OCI-LY3 (cell line): ENCODE data around the gene TIMM10.

Experiments used
- H2AFZ ChIP-seq: fragments of 200-600, 300-600 bp; shearing (Covaris generic); 2 replicates; pipeline ENCODE4 v1.6.0; 2014; ENCODE audit warnings: antibody characterized with exemption, low read depth, low read length
- H3K27ac ChIP-seq: fragments of 200-600, 300-600 bp; sonication (generic); 2 replicates; pipeline ENCODE4 v1.5.1; 2014; ENCODE audit warnings: mild to moderate bottlenecking, low read length, moderate library complexity, mixed read lengths
- H3K27me3 ChIP-seq: fragments of 200-600, 300-600 bp; sonication (generic); 2 replicates; pipeline ENCODE4 v1.6.1; 2014; ENCODE audit warnings: low read depth, low read length, mixed read lengths
- H3K36me3 ChIP-seq: fragments of 200-600, 300-600 bp; sonication (generic); replicated peaks from 2 replicates; pipeline ENCODE3; 2014; ENCODE audit warnings: low read depth, low read length, mixed read lengths
- H3K4me1 ChIP-seq: fragments of 300-600, 200-600 bp; sonication (generic); 2 replicates; pipeline ENCODE4 v1.6.1; 2014; ENCODE audit warnings: low read length, mixed read lengths
- H3K4me2 ChIP-seq: fragments of 200-600, 300-600 bp; sonication (generic); 2 replicates; pipeline ENCODE4 v1.6.1; 2014; ENCODE audit warnings: low read length, mixed read lengths
- H3K4me3 ChIP-seq: fragments of 300-600, 200-600 bp; sonication (generic); 2 replicates; pipeline ENCODE4 v1.5.1; 2014; ENCODE audit warnings: antibody characterized with exemption, mild to moderate bottlenecking, low read length, moderate library complexity
- H3K79me2 ChIP-seq: fragments of 300-600, 200-600 bp; shearing (Covaris generic); 2 replicates; pipeline ENCODE4 v1.6.1; 2014; ENCODE audit warnings: mild to moderate bottlenecking, low read length, mixed read lengths
- H3K9ac ChIP-seq: fragments of 300-600, 200-600 bp; shearing (Covaris generic); 2 replicates; pipeline ENCODE4 v1.6.0; 2014; ENCODE audit warnings: mild to moderate bottlenecking, low read length, moderate library complexity
- H3K9me3 ChIP-seq: fragments of 200-600, 300-600 bp; shearing (Covaris generic); 2 replicates; pipeline ENCODE4 v1.6.1; 2014; ENCODE audit warnings: low read length, mixed read lengths; ENCODE audit not compliant: insufficient read depth
- H4K20me1 ChIP-seq: fragments of 200-600, 300-600 bp; sonication (generic); 2 replicates; pipeline ENCODE4 v1.6.1; 2016; ENCODE audit warnings: low read length, mixed read lengths; ENCODE audit not compliant: insufficient read depth
- EZH2phosphoT487 ChIP-seq: fragments of 200-600 bp; shearing (Covaris generic); IDR thresholded peaks from 2 replicates; pipeline ENCODE4 v1.6.1; 2018; ENCODE audit warnings: antibody characterized with exemption, mixed run types, low read depth
- TF ChIP-seq, protein P1 (sequence below): fragments of 200-600, 300-600 bp; sonication (generic); IDR thresholded peaks from 2 replicates; pipeline ENCODE4 v1.5.1; 2014; ENCODE audit warnings: antibody characterized with exemption, low read length, low read depth

TIMM10 gene

DNA sequence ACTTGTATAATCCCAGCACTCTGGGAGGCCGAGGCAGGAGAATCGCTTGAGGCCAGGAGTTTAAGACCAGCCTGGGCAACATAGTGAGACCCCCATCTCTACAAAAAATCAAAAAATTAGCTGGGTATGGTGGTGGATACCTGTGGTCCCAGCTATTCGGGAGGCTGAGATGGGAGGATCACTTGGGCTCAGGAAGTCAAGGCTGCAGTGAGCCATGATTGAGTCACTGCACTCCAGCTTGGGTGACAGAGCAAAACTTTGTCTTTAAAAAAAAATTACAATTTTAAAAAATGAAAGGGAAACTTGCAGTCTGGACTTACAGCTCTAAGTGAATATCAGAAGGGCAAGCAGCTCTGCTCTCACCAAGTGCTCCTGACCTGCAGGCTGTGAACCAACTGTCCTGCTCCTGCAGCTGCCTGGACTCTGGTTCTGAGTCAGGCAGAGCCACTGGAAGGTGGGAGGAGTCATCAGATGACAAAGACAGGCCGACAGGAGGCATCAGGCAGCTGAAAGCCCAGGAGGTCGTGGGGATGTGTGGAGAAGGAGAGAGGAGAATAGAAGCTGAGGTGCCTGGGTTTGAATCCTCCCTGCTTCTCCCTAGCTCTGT lies 16.4 kb upstream of the TIMM10 start:
- H3K9me3 ChIP-seq, result no peaks in the 10 kb centered on the region
- H3K27ac ChIP-seq, result peak overlapping the region; percentile 90
- TF ChIP-seq, protein P1, sequence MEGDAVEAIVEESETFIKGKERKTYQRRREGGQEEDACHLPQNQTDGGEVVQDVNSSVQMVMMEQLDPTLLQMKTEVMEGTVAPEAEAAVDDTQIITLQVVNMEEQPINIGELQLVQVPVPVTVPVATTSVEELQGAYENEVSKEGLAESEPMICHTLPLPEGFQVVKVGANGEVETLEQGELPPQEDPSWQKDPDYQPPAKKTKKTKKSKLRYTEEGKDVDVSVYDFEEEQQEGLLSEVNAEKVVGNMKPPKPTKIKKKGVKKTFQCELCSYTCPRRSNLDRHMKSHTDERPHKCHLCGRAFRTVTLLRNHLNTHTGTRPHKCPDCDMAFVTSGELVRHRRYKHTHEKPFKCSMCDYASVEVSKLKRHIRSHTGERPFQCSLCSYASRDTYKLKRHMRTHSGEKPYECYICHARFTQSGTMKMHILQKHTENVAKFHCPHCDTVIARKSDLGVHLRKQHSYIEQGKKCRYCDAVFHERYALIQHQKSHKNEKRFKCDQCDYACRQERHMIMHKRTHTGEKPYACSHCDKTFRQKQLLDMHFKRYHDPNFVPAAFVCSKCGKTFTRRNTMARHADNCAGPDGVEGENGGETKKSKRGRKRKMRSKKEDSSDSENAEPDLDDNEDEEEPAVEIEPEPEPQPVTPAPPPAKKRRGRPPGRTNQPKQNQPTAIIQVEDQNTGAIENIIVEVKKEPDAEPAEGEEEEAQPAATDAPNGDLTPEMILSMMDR, result peak; percentile 21; the same call in 1 of the 2 replicates
- no peak for TF ChIP-seq EZH2phosphoT487
- peak overlapping the region; percentile 79 for H3K4me2 ChIP-seq
- H3K36me3 ChIP-seq, result peaks cover 31% of the 10 kb centered on the region
- no peaks in the 10 kb centered on the region for H3K79me2 ChIP-seq
- H4K20me1 ChIP-seq, result no peaks in the 10 kb centered on the region
- no peaks in the 10 kb centered on the region for H3K27me3 ChIP-seq
- H3K4me3 ChIP-seq, result peak overlapping the region; percentile 43; the same call in 1 of the 2 replicates
- H3K9ac ChIP-seq, result peak overlapping the region; percentile 59; the same call in 1 of the 2 replicates
- H3K4me1 ChIP-seq, result peaks cover 20% of the 10 kb centered on the region
- no peak overlapping the region for H2AFZ ChIP-seq

DNA sequence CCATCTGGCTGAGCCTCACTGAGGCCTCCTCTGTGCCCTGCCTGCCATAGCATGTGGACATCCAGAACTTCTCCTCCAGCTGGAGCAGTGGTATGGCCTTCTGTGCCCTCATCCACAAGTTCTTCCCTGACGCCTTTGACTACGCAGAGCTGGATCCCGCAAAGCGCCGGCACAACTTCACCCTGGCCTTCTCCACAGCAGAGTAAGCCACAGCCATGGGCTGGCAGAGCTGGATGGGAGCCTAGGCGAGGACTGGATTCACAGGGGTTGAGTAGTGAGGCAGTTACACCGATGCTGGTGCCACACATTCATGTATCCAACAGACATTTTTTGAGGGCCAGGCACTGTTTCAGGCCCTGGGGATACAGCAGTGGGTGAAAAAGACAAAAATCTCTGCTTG lies 15.9 kb upstream of the TIMM10 start:
- H3K4me3 ChIP-seq, result no peak overlapping the region
- H3K79me2 ChIP-seq, result no peaks in the 10 kb centered on the region
- H3K4me1 ChIP-seq, result peaks cover 20% of the 10 kb centered on the region
- TF ChIP-seq EZH2phosphoT487, result no peak
- TF ChIP-seq, protein P1, result no peak
- H3K36me3 ChIP-seq, result peaks cover 26% of the 10 kb centered on the region
- peak overlapping the region; percentile 90 for H3K27ac ChIP-seq
- H4K20me1 ChIP-seq, result no peaks in the 10 kb centered on the region
- H3K4me2 ChIP-seq, result no peak overlapping the region
- no peaks in the 10 kb centered on the region for H3K27me3 ChIP-seq
- H2AFZ ChIP-seq, result no peak overlapping the region
- no peak overlapping the region for H3K9ac ChIP-seq
- no peaks in the 10 kb centered on the region for H3K9me3 ChIP-seq

DNA sequence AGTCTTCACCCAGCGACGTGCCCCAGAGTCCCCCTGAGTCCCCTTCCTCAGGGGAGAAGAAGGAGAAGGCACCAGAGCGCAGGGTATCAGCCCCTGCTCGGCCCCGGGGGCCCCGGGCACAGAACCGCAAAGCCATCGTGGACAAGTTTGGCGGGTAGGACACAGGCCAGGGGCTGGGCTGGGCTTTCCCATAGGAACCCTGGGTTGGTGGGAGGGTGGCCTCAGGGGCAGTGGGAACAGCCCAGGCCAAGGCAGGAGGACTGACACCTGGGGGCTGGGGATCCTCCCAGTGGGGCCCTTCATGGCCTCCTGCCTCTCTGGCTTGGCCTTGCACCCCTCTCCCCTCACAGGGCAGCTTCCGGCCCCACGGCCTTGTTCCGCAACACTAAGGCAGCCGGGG lies 15.3 kb upstream of the TIMM10 start:
- H3K27me3 ChIP-seq, result no peaks in the 10 kb centered on the region

DNA sequence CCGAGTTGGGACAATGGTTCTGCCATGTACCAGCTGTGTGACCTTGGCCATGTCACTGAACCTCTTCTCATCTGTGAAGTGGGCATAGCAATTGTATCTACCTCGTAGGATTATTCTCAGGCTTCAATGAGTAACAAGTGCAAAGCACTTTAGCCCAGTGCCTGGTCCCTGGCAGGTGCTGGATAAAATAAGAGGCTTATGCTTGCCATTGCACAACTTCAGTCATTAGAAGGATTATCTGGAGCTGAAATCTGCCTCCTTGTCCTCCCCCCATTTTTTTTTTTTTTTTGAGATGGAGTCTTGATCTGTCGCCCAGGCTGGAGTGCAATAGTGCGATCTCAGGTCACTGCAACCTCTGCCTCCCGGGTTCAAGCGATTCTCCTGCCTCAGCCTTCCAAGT lies 14.0 kb upstream of the TIMM10 start:
- peaks cover 20% of the 10 kb centered on the region for H3K4me1 ChIP-seq
- H3K4me2 ChIP-seq, result no peak overlapping the region
- no peak overlapping the region for H3K9ac ChIP-seq
- no peak overlapping the region for H2AFZ ChIP-seq
- no peak overlapping the region for H3K4me3 ChIP-seq
- no peaks in the 10 kb centered on the region for H3K27me3 ChIP-seq
- no peak overlapping the region for H3K27ac ChIP-seq
- no peaks in the 10 kb centered on the region for H4K20me1 ChIP-seq
- TF ChIP-seq, protein P1, result no peak
- TF ChIP-seq EZH2phosphoT487, result no peak
- H3K36me3 ChIP-seq, result peaks cover 13% of the 10 kb centered on the region
- H3K79me2 ChIP-seq, result no peaks in the 10 kb centered on the region
- no peaks in the 10 kb centered on the region for H3K9me3 ChIP-seq

More for the DNA sequence above, 15.3 kb upstream of the TIMM10 start:
- H2AFZ ChIP-seq, result no peak overlapping the region
- H3K4me1 ChIP-seq, result peaks cover 20% of the 10 kb centered on the region
- H3K27ac ChIP-seq, result no peak overlapping the region
- no peaks in the 10 kb centered on the region for H4K20me1 ChIP-seq
- no peak for TF ChIP-seq EZH2phosphoT487
- TF ChIP-seq, protein P1, result no peak
- H3K4me2 ChIP-seq, result no peak overlapping the region
- H3K36me3 ChIP-seq, result peaks cover 24% of the 10 kb centered on the region
- H3K9me3 ChIP-seq, result no peaks in the 10 kb centered on the region
- H3K4me3 ChIP-seq, result no peak overlapping the region
- no peak overlapping the region for H3K9ac ChIP-seq
- H3K79me2 ChIP-seq, result no peaks in the 10 kb centered on the region
